ENCODE data around the gene CLBA1.

CLBA1 gene

GRCh38 chr14:105006831-105007592 lies 21.4 kb downstream of the CLBA1 start:
- no peak for DNase-seq

- DNase-seq: no peak
Measured at GRCh38 chr14:105007593-105008264, 22.1 kb downstream of the CLBA1 start.

GRCh38 chr14:105010106-105010505 lies 24.5 kb downstream of the CLBA1 start:
- DNase-seq: no peak

GRCh38 chr14:105010891-105011291 lies 25.3 kb downstream of the CLBA1 start:
- DNase-seq: no peak

- DNase-seq: no peak
Measured at GRCh38 chr14:105011312-105011990, 25.9 kb downstream of the CLBA1 start.

- DNase-seq: no peak
Measured at GRCh38 chr14:105012171-105012985, 26.8 kb downstream of the CLBA1 start.

GRCh38 chr14:105013150-105013785 lies 27.7 kb downstream of the CLBA1 start:
- peak; percentile 62 for DNase-seq

GRCh38 chr14:105014032-105014431 lies 28.4 kb downstream of the CLBA1 start:
- DNase-seq: no peak

- no peak for DNase-seq
Measured at GRCh38 chr14:105014631-105015030, 29.0 kb downstream of the CLBA1 start.

- DNase-seq: no peak
Measured at GRCh38 chr14:105015242-105015641, 29.7 kb downstream of the CLBA1 start.

GRCh38 chr14:105015905-105016304 lies 30.3 kb downstream of the CLBA1 start:
- no peak for DNase-seq

- DNase-seq: no peak
Measured at GRCh38 chr14:105018414-105018813, 32.8 kb downstream of the CLBA1 start.

- DNase-seq: peak; percentile 22
Measured at GRCh38 chr14:105019861-105020814, 34.5 kb downstream of the CLBA1 start.

GRCh38 chr14:105020815-105021655 lies 35.4 kb downstream of the CLBA1 start, which contains the start of gene CDCA4:
TSS of gene CDCA4 (minus strand) at chr14:105021083. CDS start at chr14:105011929, 9,154 bp downstream.
- DNase-seq: peak; percentile 99

- DNase-seq: peak; percentile 90
Measured at GRCh38 chr14:105021656-105022275, 36.2 kb downstream of the CLBA1 start.

- DNase-seq: no peak
Measured at GRCh38 chr14:105022276-105022670, 36.7 kb downstream of the CLBA1 start.

GRCh38 chr14:105023144-105023543 lies 37.6 kb downstream of the CLBA1 start:
- no peak for DNase-seq

GRCh38 chr14:105023791-105024480 lies 38.3 kb downstream of the CLBA1 start:
- no peak for DNase-seq

GRCh38 chr14:105025429-105025828 lies 39.8 kb downstream of the CLBA1 start:
- no peak for DNase-seq

Measured in NCI-H2171 treated with DMSO at 0.1 percent for 48 hours (cell line).